HG02610 (cell line): Measurements from ENCODE around the gene PRPF19.
"Not testable (repeated sequence)": the region's sequence is repeated elsewhere in the genome, so short reads cannot be mapped to it uniquely, and the experiment has no call there.

Experiments used
- ATAC-seq: cut with Tn5 transposase; IDR thresholded peaks from one replicate; pipeline ENCODE4 v1.9.1; 2021; ENCODE audit warnings: mild to moderate bottlenecking, moderate library complexity; ENCODE audit not compliant: unreplicated experiment

PRPF19 gene

GRCh38 chr11:60910281-60910687, 3.9 kb upstream of the PRPF19 start:
- ATAC-seq = peak; percentile 41

- ATAC-seq = not testable (repeated sequence)
Observed at GRCh38 chr11:60909680-60910280, 3.4 kb upstream of the PRPF19 start.

- no peak for ATAC-seq
Observed at GRCh38 chr11:60908803-60909202, 2.4 kb upstream of the PRPF19 start.

- ATAC-seq = no peak
Observed at GRCh38 chr11:60905551-60906113, 753 bp downstream of the PRPF19 start.

- ATAC-seq = no peak
Observed at GRCh38 chr11:60905047-60905446, 1.3 kb downstream of the PRPF19 start.

- ATAC-seq = no peak
Observed at GRCh38 chr11:60902625-60903024, 3.8 kb downstream of the PRPF19 start.

- no peak for ATAC-seq
Observed at GRCh38 chr11:60900673-60901404, 5.5 kb downstream of the PRPF19 start.

GRCh38 chr11:60899977-60900376, 6.4 kb downstream of the PRPF19 start:
- ATAC-seq = no peak

- no peak for ATAC-seq
Observed at GRCh38 chr11:60899046-60899936, 7.1 kb downstream of the PRPF19 start.

GRCh38 chr11:60897496-60897895, 8.9 kb downstream of the PRPF19 start:
- ATAC-seq = no peak

GRCh38 chr11:60895687-60896086, 10.7 kb downstream of the PRPF19 start:
- no peak for ATAC-seq

GRCh38 chr11:60891103-60891741, 15.2 kb downstream of the PRPF19 start:
- ATAC-seq = no peak

GRCh38 chr11:60890696-60891095, 15.7 kb downstream of the PRPF19 start:
- no peak for ATAC-seq

- no peak for ATAC-seq
Observed at GRCh38 chr11:60889869-60890311, 16.5 kb downstream of the PRPF19 start.

GRCh38 chr11:60887556-60887955, 18.8 kb downstream of the PRPF19 start:
- ATAC-seq = no peak

- ATAC-seq = no peak
Observed at GRCh38 chr11:60880643-60881282, 25.6 kb downstream of the PRPF19 start.

GRCh38 chr11:60879971-60880588, 26.3 kb downstream of the PRPF19 start:
- ATAC-seq = no peak

- no peak for ATAC-seq
Observed at GRCh38 chr11:60879104-60879503, 27.3 kb downstream of the PRPF19 start.

GRCh38 chr11:60878245-60879101, 27.9 kb downstream of the PRPF19 start:
- ATAC-seq = no peak
